H9 (cell line): ENCODE results near the gene MYLK. TPM values are rescaled to one million over a fixed set of nuclear protein-coding genes. Genes with fewer than 3 reads are reported as not detected.

Source experiments
- DNase-seq: peaks from one replicate; pipeline ENCODE4 v3.0.0-alpha.2; 2017
- H2AFZ ChIP-seq: one replicate; pipeline ENCODE4 v1.6.1; 2013; ENCODE audit warnings: mild to moderate bottlenecking, low read length, control low read depth, moderate library complexity
- H2AK5ac ChIP-seq: 2 replicates; pipeline ENCODE4 v1.6.1; 2013; ENCODE audit warnings: low read length, control low read depth, mixed read lengths; ENCODE audit not compliant: insufficient read length
- H2BK120ac ChIP-seq: one replicate; pipeline ENCODE4 v1.6.1; 2013; ENCODE audit warnings: low read depth, mild to moderate bottlenecking, low read length, control low read depth, inconsistent platforms; ENCODE audit not compliant: poor library complexity, severe bottlenecking
- H2BK12ac ChIP-seq: 2 replicates; pipeline ENCODE4 v1.6.1; 2013; ENCODE audit warnings: low read length, control low read depth, mixed read lengths, low read depth; ENCODE audit not compliant: insufficient read length
- H2BK15ac ChIP-seq: 2 replicates; pipeline ENCODE4 v1.6.1; 2013; ENCODE audit warnings: low read depth, low read length, control low read depth
- H2BK20ac ChIP-seq: one replicate; pipeline ENCODE4 v1.6.1; 2013; ENCODE audit warnings: low read depth, mild to moderate bottlenecking, low read length, control low read depth, inconsistent platforms; ENCODE audit not compliant: poor library complexity, severe bottlenecking
- H2BK5ac ChIP-seq: 2 replicates; pipeline ENCODE4 v1.6.1; 2013; ENCODE audit warnings: low read length, control low read depth, mixed read lengths; ENCODE audit not compliant: insufficient read length
- H3K14ac ChIP-seq: 2 replicates; pipeline ENCODE4 v1.6.1; 2013; ENCODE audit warnings: low read length, control low read depth; ENCODE audit not compliant: insufficient read depth
- H3K18ac ChIP-seq: 2 replicates; pipeline ENCODE4 v1.6.1; 2013; ENCODE audit warnings: low read depth, mild to moderate bottlenecking, mixed read lengths, low read length, control low read depth; ENCODE audit not compliant: insufficient read length
- H3K23ac ChIP-seq: 2 replicates; pipeline ENCODE4 v1.6.1; 2013; ENCODE audit warnings: low read length, control low read depth, mixed read lengths, low read depth; ENCODE audit not compliant: insufficient read length
- H3K23me2 ChIP-seq: 2 replicates; pipeline ENCODE4 v1.6.1; 2013; ENCODE audit warnings: low read depth, mild to moderate bottlenecking, mixed read lengths, low read length, control low read depth; ENCODE audit not compliant: insufficient read length, poor library complexity, severe bottlenecking
- H3K27ac ChIP-seq: 2 replicates; pipeline ENCODE4 v1.5.1; 2013; ENCODE audit warnings: low read length, control low read depth, mixed read lengths, low read depth; ENCODE audit not compliant: insufficient read length
- H3K27me3 ChIP-seq: 2 replicates; pipeline ENCODE4 v1.6.1; 2013; ENCODE audit warnings: low read length, control low read depth, inconsistent platforms; ENCODE audit not compliant: insufficient read depth
- H3K4ac ChIP-seq: 2 replicates; pipeline ENCODE4 v1.6.1; 2013; ENCODE audit warnings: low read depth, mild to moderate bottlenecking, control low read depth, inconsistent platforms, low read length, moderate library complexity
- H3K4me1 ChIP-seq: 2 replicates; pipeline ENCODE4 v1.6.1; 2013; ENCODE audit warnings: low read length, control low read depth, inconsistent platforms; ENCODE audit not compliant: insufficient read depth
- H3K4me2 ChIP-seq: 2 replicates; pipeline ENCODE4 v1.6.1; 2013; ENCODE audit warnings: low read length, control low read depth, mixed read lengths; ENCODE audit not compliant: insufficient read length, insufficient read depth
- H3K56ac ChIP-seq: 2 replicates; pipeline ENCODE4 v1.6.1; 2013; ENCODE audit warnings: low read depth, mild to moderate bottlenecking, mixed read lengths, low read length, control low read depth; ENCODE audit not compliant: insufficient read length
- H3K79me1 ChIP-seq: 2 replicates; pipeline ENCODE4 v1.6.1; 2013; ENCODE audit warnings: low read depth, mild to moderate bottlenecking, moderate library complexity, low read length, control low read depth, inconsistent platforms; ENCODE audit not compliant: insufficient read depth, poor library complexity, severe bottlenecking
- H3K79me2 ChIP-seq: 2 replicates; pipeline ENCODE4 v1.6.1; 2013; ENCODE audit warnings: low read length, control low read depth, inconsistent platforms; ENCODE audit not compliant: insufficient read depth
- H3K9ac ChIP-seq: 2 replicates; pipeline ENCODE4 v1.6.1; 2013; ENCODE audit warnings: low read length, control low read depth, mixed read lengths; ENCODE audit not compliant: insufficient read length; ENCODE audit errors: extremely low read depth
- H3K9me3 ChIP-seq: one replicate; pipeline ENCODE4 v1.6.1; 2013; ENCODE audit warnings: low read depth, low read length, inconsistent platforms; ENCODE audit not compliant: control insufficient read depth
- H3T11ph ChIP-seq: one replicate; pipeline ENCODE4 v1.6.1; 2013; ENCODE audit warnings: mild to moderate bottlenecking, low read length, control low read depth, inconsistent platforms
- H4K20me1 ChIP-seq: one replicate; pipeline ENCODE4 v1.6.1; 2013; ENCODE audit not compliant: control insufficient read depth, insufficient read length, insufficient read depth
- H4K5ac ChIP-seq: 2 replicates; pipeline ENCODE4 v1.6.1; 2013; ENCODE audit warnings: low read depth, mild to moderate bottlenecking, mixed read lengths, low read length, control low read depth; ENCODE audit not compliant: insufficient read length
- H4K8ac ChIP-seq: replicated peaks from 2 replicates; pipeline ENCODE4 v1.6.1; 2013; ENCODE audit warnings: low read length, control low read depth, mixed read lengths, low read depth; ENCODE audit not compliant: insufficient read length
- H4K91ac ChIP-seq: 2 replicates; pipeline ENCODE4 v1.6.1; 2013; ENCODE audit warnings: low read depth, mild to moderate bottlenecking, moderate library complexity, mixed read lengths, low read length, control low read depth; ENCODE audit not compliant: insufficient read length
- H3K27ac Mint-ChIP-seq, 3 experiments: 2 replicates in 2 of 3; 3 replicates in 1 of 3; pipeline ENCODE4 v1.8.0; 2020 to 2021; ENCODE audit warnings: mixed read lengths in 3 of 3, mild to moderate bottlenecking in 1 of 3, moderate library complexity in 1 of 3
- H3K27me3 Mint-ChIP-seq: 2 replicates; pipeline ENCODE4 v1.8.0; 2021; ENCODE audit warnings: low read depth, mild to moderate bottlenecking, moderate library complexity, mixed read lengths
- H3K36me3 Mint-ChIP-seq, 3 experiments: 2 replicates in 2 of 3; 3 replicates in 1 of 3; pipeline ENCODE4 v1.8.0; 2020 to 2021; ENCODE audit warnings: low read depth in 3 of 3, mixed read lengths in 3 of 3; ENCODE audit not compliant: insufficient read depth in 1 of 3
- H3K4me1 Mint-ChIP-seq, 2 experiments: 2 replicates each; pipeline ENCODE4 v1.8.0; 2020; ENCODE audit warnings: mixed read lengths in 2 of 2
- H3K4me3 Mint-ChIP-seq, 2 experiments: 2 replicates in 1 of 2; 3 replicates in 1 of 2; pipeline ENCODE4 v1.8.0; 2020 to 2021; ENCODE audit warnings: mild to moderate bottlenecking in 2 of 2, mixed read lengths in 2 of 2, moderate library complexity in 1 of 2
- H3K9me3 Mint-ChIP-seq, 2 experiments: 2 replicates in 1 of 2; 3 replicates in 1 of 2; pipeline ENCODE4 v1.8.0; 2020; ENCODE audit warnings: mild to moderate bottlenecking in 2 of 2, mixed read lengths in 2 of 2, moderate library complexity in 1 of 2
- CTCF ChIP-seq: fragments of 200-600 bp; sonication (generic); conservative IDR thresholded peaks from 3 replicates; pipeline ENCODE4 v1.8.0; 2021; ENCODE audit warnings: antibody characterized with exemption, mild to moderate bottlenecking
- WGBS: extraction: QIAGEN DNeasy Blood & Tissue Kit; methylation state at CpG from one replicate; pipeline ENCODE4 v1.1.7; 2013; ENCODE audit warnings: missing lambda C conversion rate, low lambda C conversion rate, mixed read lengths; ENCODE audit not compliant: insufficient read length; ENCODE audit errors: extremely low coverage; 5-methylcytosine and 5-hydroxymethylcytosine counted together
- total RNA-seq: library from RNA; stranded (reverse); gene quantifications from 2 replicates; pipeline ENCODE4 v1.2.1, GENCODE V29; 2021

Gene MYLK
- total RNA-seq, 1 experiment from 2014 or later = 10.1 TPM

GRCh38 chr3:123864706-123865105, 19.4 kb downstream of the MYLK start:
- Histone ChIP-seq H3K27me3 (no peaks in the 10 kb centered on the region), H3K56ac (no peak overlapping the region), H3K9me3 (no peaks in the 10 kb centered on the region), H3K27ac (no peak overlapping the region), H2BK120ac (no peak overlapping the region), H3K9ac (no peak overlapping the region), H2BK20ac (no peak overlapping the region), H3K79me1 (no peaks in the 10 kb centered on the region), H2AFZ (no peak overlapping the region), H4K8ac (no peak overlapping the region), H3T11ph (no peak overlapping the region), H3K79me2 (no peaks in the 10 kb centered on the region), H3K4me2 (no peak overlapping the region), H3K23ac (no peak overlapping the region), H3K4me1 (no peaks in the 10 kb centered on the region; the same call in 1 of the 2 replicates), H3K14ac (no peak overlapping the region), H3K23me2 (no peaks in the 10 kb centered on the region), H3K18ac (no peak overlapping the region), H2BK12ac (no peak overlapping the region), H3K4ac (no peak overlapping the region), H4K5ac (no peak overlapping the region), H4K91ac (no peak overlapping the region), H2BK15ac (no peak overlapping the region), H4K20me1 (no peaks in the 10 kb centered on the region), H2BK5ac (no peak overlapping the region), H2AK5ac (no peak overlapping the region)
- Mint-ChIP-seq H3K27me3 (no peaks in the 10 kb centered on the region), H3K27ac (no peak overlapping the region), H3K4me3 (no peak overlapping the region), H3K9me3 (no peaks in the 10 kb centered on the region), H3K4me1 (peaks cover 7 to 10% of the 10 kb centered on the region in 2 experiments), H3K36me3 (peaks cover 2 to 10% (median 2%) of the 10 kb centered on the region in 3 experiments; a peak in 5 of 7 replicates)
- DNase-seq = no peak
- WGBS = no CpG with 5 or more reads among the region's 4 CpGs
- no peak for TF ChIP-seq CTCF
